Inflammatory macrophage treated with lipopolysaccharide for 4 hours (primary cell): ENCODE measurements around the gene IP6K1.
"Not testable (repeated sequence)": the region's sequence is repeated elsewhere in the genome, so short reads cannot be mapped to it uniquely, and the experiment has no call there.

Source experiments
- DNase-seq: peaks from one replicate; pipeline ENCODE4 v3.0.0-alpha.2; 2020

The IP6K1 gene

GRCh38 chr3:49793486-49794085 lies 7.2 kb upstream of the IP6K1 start:
- DNase-seq = no peak

GRCh38 chr3:49792371-49793150 lies 6.2 kb upstream of the IP6K1 start:
- DNase-seq = no peak

GRCh38 chr3:49791571-49791970 lies 5.2 kb upstream of the IP6K1 start:
- no peak for DNase-seq

GRCh38 chr3:49790626-49791411 lies 4.5 kb upstream of the IP6K1 start:
- no peak for DNase-seq

GRCh38 chr3:49788056-49788455 lies 1.7 kb upstream of the IP6K1 start:
- no peak for DNase-seq

GRCh38 chr3:49787536-49787935 lies 1.2 kb upstream of the IP6K1 start:
- DNase-seq = no peak

- DNase-seq = no peak
Observed at GRCh38 chr3:49787182-49787464, 781 bp upstream of the IP6K1 start.

- DNase-seq = peak; percentile 31
Observed at GRCh38 chr3:49785565-49786356, 581 bp downstream of the IP6K1 start.

- not testable (repeated sequence) for DNase-seq
Observed at GRCh38 chr3:49782277-49782676, 4.1 kb downstream of the IP6K1 start.

- no peak for DNase-seq
Observed at GRCh38 chr3:49781415-49782199, 4.7 kb downstream of the IP6K1 start.

- not testable (repeated sequence) for DNase-seq
Observed at GRCh38 chr3:49780975-49781365, 5.4 kb downstream of the IP6K1 start.

- DNase-seq = no peak
Observed at GRCh38 chr3:49780080-49780974, 6.0 kb downstream of the IP6K1 start.

GRCh38 chr3:49779358-49780079 lies 6.8 kb downstream of the IP6K1 start:
- no peak for DNase-seq

- DNase-seq = not testable (repeated sequence)
Observed at GRCh38 chr3:49776101-49776500, 10.2 kb downstream of the IP6K1 start.

GRCh38 chr3:49775538-49775937 lies 10.8 kb downstream of the IP6K1 start:
- DNase-seq = no peak

GRCh38 chr3:49772703-49773102 lies 13.6 kb downstream of the IP6K1 start:
- no peak for DNase-seq

GRCh38 chr3:49771340-49771938 lies 14.9 kb downstream of the IP6K1 start:
- no peak for DNase-seq

GRCh38 chr3:49769926-49770325 lies 16.4 kb downstream of the IP6K1 start:
- DNase-seq = no peak

GRCh38 chr3:49769286-49769915 lies 16.9 kb downstream of the IP6K1 start:
- no peak for DNase-seq

- no peak for DNase-seq
Observed at GRCh38 chr3:49763981-49764380, 22.4 kb downstream of the IP6K1 start.
